PC-9 (cell line): ENCODE results near the gene ANKRD33B.

Experiments used
- CTCF ChIP-seq: fragments of 200-600 bp; sonication (generic); conservative IDR thresholded peaks from 2 replicates; pipeline ENCODE4 v1.6.1; 2017; ENCODE audit warnings: mixed run types, antibody characterized with exemption, mild to moderate bottlenecking, moderate library complexity
- EZH2 ChIP-seq: fragments of 200-600 bp; sonication (generic); IDR thresholded peaks from 2 replicates; pipeline ENCODE4 v1.8.0; 2017; ENCODE audit warnings: antibody characterized with exemption, low read depth

- TF ChIP-seq CTCF (peak; percentile 81), EZH2 (no peak)
Measured at GRCh38 chr5:10701567-10702039, 137.7 kb downstream of the ANKRD33B start.
